GM03348 (cell line): ENCODE results near the gene EFR3B.
A peak's percentile ranks its signal among the peaks of the same experiment; 100 is the strongest.
"Not testable (repeated sequence)": the region's sequence is repeated elsewhere in the genome, so short reads cannot be mapped to it uniquely, and the experiment has no call there.

ENCODE experiments used
- DNase-seq: peaks from one replicate; pipeline ENCODE4 v3.0.0; 2012; ENCODE audit warnings: low spot score

EFR3B gene

DNA sequence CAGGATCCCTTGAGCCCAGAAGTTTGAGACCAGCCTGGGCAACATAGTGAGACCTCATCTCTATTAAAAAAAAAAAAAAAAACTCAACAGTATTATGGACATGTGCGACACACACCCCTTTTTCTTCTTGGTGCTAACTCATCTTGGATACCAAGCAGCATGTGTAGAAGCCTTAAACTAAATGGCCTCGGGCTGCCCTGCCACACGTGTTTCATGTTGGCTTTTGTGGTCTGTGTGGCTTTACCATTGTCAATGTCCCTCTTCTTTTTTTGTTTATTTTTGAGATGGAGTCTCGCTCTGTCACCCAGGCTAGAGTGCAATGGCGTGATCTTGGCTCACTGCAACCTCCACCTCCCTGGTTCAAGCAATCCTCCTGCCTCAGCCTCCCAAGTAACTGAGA is 109.1 kb downstream of the EFR3B start:
- DNase-seq = not testable (repeated sequence)

DNA sequence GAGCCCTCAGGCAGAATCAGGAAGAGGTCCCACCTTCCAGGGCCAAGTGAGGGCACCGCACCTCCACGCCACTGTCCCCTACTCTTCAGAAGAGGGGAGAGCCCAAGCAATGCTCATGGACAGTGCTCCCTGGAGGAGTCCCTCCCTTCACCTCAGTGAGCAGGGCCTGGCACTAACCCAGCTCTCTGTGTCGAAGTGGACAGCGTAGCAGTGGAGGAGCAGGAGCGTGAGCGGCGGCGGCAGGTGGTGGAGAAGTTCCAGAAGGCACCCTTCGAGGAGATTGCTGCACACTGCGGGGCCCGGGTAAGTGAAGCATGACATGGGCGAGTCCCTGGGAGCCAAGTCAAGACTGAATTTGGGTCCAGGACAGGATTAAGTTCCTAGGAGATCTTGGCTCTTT is 109.8 kb downstream of the EFR3B start:
- DNase-seq = no peak

DNA sequence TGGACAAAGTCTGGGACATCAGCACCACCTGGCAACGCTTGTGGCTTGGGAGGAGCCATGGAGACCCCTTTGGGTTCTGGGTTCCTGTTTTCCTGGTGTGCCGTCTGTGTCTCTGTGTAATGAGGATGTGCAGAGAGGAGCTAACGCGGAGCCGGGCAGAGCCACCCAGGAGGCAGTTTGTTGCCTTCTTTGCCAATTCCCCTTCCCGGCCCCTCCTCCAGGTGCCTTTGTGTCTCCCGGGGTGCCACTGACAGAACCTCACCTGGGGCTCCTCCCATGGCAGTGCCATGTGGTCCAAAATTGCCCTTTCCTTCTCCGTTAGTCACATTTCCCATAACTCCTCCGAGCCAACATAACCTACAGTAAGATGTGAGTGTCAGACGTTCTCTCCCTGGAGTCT is 113.5 kb downstream of the EFR3B start:
- DNase-seq = no peak

- DNase-seq = no peak
These were observed 116.4 kb downstream of the EFR3B start for GRCh38 chr2:25158096-25158852.

- DNase-seq = no peak
These were observed 118.1 kb downstream of the EFR3B start for GRCh38 chr2:25159949-25160348.

GRCh38 chr2:25160376-25160775 is 118.5 kb downstream of the EFR3B start:
- no peak for DNase-seq

DNA sequence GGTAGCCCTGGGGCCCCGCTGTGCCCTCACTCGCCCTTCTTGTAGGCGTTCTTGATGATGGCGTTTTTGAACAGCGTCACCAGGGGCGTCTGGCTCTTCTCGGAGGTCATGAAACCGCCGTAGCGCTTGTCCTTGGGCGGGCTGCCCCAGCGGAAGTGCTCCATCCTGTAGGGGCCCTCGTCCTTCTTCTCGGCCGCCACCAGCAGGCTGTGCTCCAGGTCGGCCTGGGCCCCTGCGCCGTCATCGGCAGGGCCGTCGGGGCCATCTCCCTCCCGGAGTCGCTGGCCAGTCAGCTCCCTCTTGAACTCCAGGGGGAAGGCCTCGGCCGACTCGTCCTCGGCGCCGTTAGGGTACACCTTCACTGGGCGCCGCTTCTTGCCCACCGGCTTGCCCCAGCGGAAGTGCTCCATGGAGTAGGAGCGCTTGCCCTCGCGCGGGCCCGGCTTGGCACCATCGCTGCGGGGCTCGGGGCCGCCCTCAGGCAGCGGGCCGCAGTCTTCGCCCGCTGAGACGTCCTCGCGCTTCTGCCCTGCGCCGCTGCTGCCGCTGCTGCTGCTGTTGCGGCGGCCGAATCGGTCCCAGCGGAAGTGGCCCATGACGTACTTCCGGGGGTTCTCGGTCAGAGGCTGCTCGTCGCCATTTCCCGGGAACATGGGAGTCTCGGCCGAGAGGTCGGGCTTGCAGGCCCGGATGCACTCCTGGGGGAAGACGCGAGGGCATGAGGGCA is 119.3 kb downstream of the EFR3B start:
- DNase-seq = no peak

DNA sequence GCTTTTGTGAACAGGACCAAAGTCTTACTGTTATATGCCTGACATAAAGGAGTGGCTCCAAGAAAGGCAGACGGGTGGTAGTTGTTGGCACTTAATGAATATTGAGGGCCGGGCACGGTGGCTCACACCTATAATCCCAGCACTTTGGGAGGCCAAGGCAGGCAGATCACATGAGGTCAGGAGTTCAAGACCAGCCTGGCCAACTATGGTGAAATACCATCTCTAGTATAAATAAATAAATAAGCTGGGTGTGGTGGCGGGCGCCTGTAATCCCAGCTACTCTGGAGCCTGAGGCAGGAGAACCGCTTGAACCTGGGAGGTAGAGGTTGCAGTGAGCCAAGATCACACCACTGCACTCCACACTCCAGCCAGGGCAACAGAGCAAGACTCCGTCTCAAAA is 120.2 kb downstream of the EFR3B start:
- not testable (repeated sequence) for DNase-seq

DNA sequence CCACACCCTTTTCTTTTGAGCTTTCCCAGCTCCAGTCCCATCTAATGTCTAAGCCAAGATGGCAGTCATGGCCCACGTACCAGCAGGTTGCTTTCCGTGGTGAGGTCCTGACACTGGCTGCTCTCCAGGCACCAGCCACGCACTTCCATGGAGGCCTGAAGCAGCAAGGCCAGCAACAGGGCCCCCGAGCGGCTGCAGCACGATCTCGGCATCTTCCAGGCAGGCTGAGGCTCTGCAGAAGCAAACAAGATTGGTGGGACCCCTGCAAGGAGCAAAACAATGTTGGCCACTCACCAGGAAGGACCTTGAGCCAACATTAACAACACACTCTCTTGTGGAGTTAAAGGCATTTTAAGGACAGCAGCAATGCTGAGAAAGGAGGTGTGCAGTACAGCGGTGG is 122.7 kb downstream of the EFR3B start:
- DNase-seq = no peak

GRCh38 chr2:25165992-25166875 is 124.4 kb downstream of the EFR3B start:
- no peak for DNase-seq

- peak; percentile 75 for DNase-seq
These were observed 126.6 kb downstream of the EFR3B start, which contains the start of gene POMC for GRCh38 chr2:25168256-25169072. Gene POMC (minus strand): TSS chr2:25168580. CDS start chr2:25164772, 3,808 bp downstream.

- DNase-seq = no peak
These were observed 127.2 kb downstream of the EFR3B start for GRCh38 chr2:25169073-25169470.

GRCh38 chr2:25170888-25171287 is 129.0 kb downstream of the EFR3B start:
- DNase-seq = no peak

DNA sequence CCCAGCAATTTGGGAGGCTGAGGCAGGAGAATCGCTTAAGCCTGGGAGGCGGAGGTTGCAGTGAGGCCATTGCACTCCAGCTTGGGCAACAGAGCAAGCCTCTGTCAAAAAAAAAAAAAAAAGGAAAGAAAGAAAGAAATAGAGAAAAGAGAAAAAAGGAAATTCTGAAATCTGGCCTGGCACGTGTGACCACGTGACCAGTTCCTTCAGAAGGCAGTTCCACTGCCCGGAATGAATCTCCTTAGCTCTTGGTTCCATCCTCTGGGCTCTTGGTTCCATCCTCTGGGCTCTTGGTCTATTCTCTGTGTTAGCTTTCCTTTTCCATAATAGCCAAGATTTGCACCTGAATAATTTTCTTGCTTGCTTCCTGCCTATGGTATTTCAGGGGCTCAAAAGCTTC is 131.8 kb downstream of the EFR3B start:
- DNase-seq = no peak

GRCh38 chr2:25174192-25174861 is 132.5 kb downstream of the EFR3B start:
- DNase-seq = no peak

DNA sequence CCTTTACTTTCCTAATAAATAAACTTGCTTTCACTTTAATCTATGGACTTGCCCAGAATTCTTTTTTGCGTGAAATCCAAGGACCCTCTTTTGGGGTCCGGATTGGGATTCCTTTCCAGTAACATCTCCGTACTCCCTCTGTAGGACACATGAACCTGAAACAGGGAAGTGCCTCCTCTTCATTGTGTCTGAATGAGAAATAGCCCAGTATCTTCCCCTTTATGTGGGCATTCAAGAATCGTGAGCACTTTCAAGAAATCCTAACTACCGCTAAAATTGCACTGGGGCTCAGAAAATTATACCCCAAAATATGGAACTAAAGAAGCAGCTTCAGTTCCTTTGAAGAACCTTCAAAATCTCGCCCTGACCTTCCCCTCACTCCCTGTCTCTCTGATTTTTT is 134.3 kb downstream of the EFR3B start:
- no peak for DNase-seq

DNA sequence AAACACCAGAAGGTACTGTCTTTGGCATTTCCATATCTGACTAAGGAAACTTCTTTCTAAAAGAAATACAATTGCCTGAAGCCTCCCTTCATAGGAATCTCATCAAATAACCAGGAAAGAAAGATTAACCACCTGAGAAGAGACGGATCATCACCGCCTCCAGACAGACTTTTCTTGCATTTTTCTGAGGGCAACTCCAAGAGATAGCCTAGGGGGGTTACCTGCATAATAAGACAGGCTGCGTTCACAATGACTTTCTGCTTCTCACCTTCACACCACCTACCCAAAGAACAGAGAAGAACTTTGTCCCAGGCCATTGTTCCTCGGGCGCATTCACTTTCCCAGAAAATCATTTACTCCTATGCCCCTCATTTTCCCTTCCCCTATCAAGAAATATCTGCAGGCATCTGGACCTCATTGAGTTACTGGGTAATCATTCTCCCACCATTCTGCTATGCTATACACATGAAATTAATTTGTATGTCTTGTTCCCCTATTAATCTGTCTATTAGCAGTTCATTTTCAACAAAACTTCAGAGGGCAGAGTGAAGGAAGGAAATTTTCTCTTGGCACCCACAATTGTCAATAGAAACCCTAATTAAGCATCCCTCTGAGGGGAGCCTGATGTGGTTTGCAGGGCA is 134.8 kb downstream of the EFR3B start:
- DNase-seq = no peak

GRCh38 chr2:25177211-25177611 is 135.3 kb downstream of the EFR3B start:
- DNase-seq = no peak

DNA sequence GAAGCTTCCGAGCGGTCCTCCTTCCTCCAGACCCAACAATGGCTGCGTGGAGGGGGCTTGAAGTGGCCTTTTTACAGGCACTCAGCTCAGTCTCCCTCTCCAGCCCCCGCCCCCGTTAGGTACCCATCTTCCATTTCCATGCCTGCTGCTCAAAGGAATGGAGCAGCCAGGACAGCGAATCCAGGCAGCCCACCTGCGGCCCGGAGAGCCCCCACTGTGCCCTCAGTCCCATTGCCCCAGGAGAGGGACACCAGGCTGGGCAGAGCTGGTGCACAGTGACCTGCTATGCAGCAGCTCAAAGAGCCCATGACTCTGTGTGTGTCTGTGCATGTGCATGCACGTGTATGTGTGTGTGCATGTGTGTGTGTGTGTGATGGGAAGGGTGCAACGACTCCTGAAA is 137.1 kb downstream of the EFR3B start:
- DNase-seq = no peak

GRCh38 chr2:25184254-25184653 is 142.4 kb downstream of the EFR3B start:
- no peak for DNase-seq
